Measurements from ENCODE around the gene MTMR1.

Gene MTMR1

DNA sequence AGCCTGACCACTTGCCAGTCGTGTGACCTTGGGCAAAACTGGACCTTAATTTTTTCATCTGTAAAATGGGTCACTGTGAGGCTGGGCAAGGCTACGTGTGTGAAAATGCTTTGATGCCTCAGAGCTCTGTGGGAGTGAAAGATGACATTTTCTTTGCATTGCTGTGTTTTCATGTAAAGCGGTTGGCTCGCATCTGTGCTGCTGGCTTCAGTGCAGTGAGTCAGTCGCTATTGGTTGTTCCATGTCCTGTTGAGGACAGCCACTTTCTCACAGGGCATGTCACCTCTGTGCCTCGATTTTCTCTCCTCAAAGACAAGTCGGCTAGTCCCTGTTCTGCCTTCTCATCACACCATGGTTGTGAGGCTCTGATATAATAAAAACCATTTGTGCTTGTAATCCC lies 4.4 kb downstream of the MTMR1 start:
- FAIRE-seq = no peak

DNA sequence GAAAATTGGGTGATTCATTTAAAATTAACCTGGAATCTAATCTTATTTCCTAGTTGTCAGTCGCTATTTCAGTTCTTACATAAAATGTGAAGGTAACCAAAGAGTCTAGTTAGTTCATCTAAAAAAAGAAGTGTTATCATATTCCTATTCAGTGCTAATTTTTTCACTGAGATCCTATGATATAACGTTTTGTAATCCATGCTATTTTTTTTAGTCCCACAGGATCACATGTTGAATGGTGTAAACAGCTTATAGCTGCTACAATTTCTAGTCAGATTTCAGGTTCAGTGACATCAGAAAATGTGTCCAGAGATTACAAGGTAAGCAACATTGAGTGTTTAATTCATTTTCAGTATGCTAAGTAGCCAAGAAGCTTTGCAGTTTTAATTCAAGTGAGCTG lies 5.8 kb downstream of the MTMR1 start:
- no peak for FAIRE-seq

DNA sequence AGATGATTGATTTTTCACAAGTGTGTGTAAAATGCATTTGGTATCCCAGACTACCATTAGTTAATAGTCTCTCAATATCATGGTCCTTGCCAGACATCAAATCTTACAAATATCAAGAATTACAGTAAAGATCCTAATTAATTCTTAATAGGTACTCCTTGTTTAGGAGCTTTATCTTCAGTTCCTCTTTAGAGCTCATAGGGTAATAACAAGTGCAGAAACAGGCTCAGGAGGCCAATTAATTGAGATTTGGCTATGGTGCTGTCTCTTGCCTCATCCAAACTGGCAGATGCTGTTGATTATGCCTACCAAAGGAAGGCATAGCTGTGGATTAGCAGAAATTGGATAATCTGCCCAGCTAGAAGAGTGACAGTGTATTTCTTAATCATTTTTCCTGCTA lies 6.9 kb downstream of the MTMR1 start:
- no peak for FAIRE-seq

DNA sequence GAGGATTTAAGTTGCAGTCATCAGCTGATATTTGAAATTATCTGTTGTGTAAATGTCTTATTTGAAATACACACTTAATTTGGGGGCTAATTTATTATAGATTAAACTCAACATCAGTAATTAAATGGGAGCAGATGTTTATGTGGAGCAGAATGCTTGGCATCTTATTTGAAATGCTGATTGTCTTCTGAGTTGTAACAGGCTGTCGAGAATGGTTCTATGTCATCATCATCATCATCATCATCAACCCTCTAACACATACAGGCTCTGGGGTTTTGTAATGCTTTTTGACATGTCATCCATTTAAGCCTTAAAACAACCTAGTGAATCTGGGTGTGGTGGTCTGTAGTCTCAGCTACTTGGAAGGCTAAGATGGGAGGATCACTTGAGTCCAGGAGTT lies 8.2 kb downstream of the MTMR1 start:
- no peak for FAIRE-seq

DNA sequence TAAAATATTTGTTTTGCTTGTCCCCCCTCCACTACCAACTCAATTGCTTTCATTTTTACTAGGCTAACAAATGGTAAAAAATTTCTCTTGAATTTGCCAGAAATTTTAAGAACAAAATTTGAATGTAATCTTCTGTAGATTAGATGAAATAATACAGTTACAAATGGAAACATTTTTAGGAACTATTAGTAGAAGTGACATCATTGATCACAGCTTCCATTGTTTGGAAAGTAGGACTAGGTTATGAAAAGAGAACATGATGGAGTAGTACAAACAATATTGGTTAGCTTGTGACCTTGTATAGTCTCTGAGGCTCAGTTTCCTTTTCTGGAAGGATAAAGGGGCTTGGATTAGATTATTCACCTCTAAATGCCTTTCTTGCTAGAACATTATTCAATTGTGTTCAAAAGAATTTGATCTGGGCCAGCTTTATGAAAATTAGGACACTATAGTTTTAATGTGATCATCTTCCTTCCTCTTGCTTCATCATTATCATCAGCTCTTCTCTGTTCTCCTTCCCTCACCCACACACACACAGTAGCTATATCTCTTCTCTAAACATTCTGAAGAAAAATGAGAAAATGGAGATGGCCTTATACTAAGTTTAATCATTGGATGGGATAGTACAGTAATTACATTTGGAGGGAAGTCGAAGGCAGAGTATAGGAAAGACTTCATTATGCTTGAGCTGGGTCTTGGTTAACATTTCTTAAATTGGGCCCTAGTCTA lies 9.9 kb downstream of the MTMR1 start:
- FAIRE-seq = no peak

DNA sequence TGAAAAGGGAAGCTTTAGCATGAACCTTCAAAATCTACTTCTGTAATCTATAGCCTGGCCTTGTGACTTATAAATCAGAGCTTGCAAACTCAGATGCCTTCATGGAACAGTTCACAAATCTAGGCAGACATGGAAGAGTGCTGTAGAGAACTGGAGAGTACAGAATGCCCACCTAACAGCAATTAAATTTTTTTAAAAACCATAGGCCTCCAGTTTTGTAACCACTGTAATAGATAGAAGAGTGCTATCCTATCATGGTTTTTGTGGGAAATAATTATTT lies 10.4 kb downstream of the MTMR1 start:
- FAIRE-seq = no peak

DNA sequence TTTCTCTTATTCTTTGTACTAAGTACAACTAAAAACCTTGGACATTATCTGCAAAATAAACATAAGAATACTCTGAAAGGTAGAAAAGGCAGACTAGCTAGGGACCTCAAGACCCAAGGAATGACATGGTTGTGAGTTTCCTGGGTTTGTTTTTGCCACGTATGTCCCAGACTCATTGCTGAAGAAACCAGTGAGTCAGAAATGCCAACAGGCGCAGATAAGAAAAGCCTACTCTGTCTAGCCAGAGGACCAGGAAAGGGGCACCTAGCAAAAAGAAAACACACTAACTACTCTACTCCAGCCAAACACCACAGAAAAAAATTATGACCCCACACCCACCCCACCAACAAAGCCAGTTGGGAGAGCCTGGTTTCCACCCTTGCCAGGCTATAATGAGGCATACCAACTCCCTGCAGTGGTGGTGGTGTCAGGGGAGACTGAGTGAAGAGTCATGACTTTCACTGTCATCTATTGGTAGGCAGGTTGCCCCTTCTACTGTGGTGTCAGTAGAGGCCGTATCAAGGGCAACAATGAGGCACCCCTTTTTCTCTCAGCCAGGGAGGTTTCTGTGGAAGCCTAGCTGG lies 10.9 kb downstream of the MTMR1 start:
- no peak for FAIRE-seq

DNA sequence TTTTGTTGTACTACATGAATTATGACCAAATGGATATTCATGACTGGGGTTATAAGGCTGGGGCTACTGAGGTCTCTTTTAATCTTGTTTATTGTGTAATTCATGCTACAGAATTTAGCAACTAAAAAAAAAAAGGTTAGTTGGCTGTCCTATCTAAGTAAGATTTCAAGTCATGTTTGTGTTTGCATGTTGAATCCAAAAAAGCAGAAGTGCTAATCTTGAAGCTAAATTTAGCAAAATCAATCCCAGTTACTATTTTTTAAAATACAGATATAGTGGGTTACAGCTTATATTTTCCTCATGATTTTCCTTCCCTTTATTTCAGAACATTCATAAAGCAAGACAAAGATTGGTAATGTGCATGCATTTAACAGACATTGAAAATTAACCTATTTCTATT lies 19.4 kb downstream of the MTMR1 start:
- no peak for FAIRE-seq

DNA sequence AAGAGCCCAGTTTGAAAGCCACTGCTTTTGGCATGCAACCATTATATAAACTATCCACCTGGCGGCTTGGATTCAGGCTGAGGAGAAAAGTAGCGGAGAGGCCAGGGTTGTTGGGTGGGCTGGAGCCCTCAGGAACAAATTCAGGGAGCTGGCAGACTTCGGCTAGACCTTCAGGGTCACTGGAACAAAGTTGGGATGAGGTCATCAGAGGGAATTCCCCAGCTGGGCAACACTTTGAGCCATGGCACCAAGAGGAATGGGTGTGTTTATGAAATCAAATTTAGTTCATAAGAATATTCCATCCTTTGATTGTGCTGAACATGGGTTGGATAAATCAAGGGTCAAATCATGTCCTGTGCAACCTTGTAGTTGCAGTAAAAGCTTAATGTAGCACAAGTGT lies 22.0 kb downstream of the MTMR1 start:
- FAIRE-seq = no peak

DNA sequence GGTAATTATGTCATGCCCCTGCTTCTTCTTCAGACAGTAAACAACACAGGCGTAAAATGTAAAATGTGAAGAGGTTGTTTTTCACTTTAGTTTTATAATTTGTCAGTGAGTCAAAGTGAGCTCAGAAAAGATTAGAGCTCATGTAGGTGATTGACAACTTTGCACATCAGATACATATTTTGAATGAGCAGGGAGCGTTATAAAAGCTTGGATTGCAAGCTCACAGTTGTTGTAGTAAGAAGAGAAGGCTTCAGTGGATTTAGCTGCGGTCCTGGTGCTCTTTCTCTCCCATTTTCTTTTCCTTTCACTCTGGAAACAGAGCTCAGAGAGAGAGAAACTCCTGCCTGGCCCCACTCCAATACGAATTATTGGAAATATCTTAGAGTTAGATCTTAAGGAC lies 26.4 kb downstream of the MTMR1 start:
- FAIRE-seq = no peak

DNA sequence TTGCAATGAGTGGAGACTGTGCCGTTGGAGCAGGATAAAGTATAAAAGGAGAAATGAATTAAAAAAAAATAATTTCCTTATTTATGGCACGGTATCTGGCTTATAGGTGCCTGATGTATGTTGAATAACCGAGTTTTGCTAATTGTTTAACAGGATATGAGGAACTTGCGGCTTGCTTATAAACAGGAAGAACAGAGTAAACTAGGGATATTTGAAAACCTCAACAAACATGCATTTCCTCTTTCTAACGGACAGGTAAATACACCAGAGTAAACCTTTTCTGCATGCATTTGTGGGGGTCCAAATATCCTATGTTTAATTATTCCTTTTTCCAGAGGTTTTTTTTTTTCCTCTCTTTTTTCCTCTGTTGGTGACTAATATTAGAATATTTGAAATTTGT lies 36.8 kb downstream of the MTMR1 start:
- no peak for FAIRE-seq

DNA sequence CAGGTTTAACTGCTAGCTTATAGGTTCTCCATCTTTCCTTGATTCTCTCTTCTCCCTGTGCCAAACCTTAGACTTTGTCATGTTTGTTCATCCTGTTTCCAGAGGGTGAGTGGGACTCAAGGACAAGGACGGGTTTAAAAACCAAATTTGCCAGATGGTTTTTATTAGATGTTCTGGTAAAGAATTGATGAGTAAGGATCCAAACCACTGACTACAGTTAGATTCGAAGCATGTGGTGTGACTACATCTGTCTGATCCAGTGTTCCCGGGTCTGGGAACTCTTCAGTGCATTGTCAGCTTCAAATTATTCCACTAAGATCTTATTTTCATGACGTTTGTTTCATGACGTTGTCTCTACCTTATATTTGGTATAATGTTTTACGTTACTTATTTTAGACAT lies 37.5 kb downstream of the MTMR1 start:
- FAIRE-seq = no peak

DNA sequence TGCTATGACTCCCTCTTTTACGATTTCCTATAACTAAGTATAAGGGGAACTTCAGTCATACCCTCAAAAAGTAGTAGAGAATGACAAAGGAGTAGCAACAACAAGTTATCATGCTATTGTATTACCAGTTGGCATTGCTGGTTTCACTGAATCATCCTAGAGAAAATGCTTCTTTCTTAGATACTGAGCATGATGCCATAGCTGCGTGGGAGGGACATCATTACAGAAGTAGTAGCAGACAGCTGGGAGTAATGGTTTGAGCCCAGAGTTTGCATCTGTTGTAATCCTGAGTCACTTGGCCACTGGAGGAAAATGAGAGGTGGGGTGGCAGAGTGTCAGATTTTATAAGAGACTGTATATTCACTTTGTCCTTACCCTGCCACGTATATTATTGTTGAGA lies 38.6 kb downstream of the MTMR1 start:
- FAIRE-seq = no peak

DNA sequence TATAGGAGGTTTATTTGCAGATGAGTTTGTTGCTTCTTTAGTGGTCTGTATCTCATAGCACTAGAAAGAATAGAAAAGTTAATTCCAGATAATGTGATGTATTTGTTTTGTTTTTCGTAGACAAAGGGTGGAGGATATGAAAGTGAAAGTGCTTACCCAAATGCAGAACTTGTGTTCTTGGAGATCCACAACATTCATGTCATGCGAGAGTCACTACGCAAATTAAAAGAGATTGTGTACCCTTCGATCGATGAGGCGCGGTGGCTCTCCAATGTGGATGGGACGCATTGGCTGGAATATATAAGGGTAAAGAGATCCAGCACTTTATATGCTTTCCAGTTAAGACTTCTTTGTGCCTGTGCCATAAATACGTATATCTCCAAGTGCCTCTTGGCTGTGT lies 43.3 kb downstream of the MTMR1 start:
- no peak for FAIRE-seq

DNA sequence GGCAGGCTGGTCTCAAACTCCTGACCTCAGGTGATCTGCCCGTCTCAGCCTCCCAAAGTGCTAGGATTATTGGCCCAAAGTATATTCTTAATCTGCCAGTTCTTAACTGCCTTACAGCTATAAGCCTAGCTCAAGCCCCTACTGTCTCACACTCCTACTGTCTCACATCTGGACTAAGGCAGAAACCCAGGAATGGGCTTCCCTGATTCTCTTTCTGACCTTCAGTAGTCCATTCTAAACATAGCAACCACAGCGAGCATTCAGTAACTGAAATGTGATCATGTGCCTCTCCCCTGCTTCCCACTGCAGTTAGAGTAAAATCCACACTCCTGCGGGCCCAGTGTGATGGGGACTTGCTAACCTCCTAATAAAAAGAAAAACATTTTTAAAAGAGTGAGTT lies 58.9 kb downstream of the MTMR1 start:
- no peak for FAIRE-seq

DNA sequence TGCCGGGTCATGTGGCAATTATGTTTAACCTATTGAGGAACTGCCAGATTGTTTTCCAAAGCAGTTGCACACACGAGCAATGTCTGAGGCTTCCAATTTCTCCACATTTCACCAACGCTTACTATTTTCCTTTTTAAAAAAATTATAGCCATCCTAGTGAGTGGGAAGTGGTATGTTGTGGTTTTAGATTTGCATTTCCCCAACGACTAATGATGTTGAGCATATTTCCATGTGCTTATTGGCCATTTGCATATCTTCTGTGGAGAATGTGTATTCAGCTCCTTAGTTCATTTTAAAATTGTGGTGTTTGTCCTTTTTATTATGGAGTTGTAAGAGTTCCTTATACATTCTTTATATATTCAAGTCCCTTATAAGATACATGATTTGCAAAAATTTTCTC lies 60.2 kb downstream of the MTMR1 start:
- FAIRE-seq = no peak

DNA sequence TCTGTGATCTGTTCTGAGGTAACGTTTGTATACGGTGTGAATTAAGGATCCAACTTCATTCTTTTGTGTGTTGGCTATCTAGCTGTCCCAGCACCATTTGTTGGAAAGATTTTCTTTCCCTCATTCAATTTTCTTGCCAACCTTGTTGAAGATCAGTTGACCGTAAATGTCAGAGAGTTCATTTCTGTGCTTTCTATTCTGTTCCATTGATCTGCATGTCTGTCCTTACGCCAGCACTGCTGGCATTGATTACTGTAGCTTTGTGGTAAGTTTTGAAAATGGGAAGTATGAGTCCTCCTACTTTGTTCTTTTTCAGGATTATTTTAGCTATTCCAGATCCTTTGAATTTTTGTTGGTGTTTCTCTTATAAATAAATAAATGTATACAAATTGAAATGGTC lies 60.8 kb downstream of the MTMR1 start:
- FAIRE-seq = no peak

DNA sequence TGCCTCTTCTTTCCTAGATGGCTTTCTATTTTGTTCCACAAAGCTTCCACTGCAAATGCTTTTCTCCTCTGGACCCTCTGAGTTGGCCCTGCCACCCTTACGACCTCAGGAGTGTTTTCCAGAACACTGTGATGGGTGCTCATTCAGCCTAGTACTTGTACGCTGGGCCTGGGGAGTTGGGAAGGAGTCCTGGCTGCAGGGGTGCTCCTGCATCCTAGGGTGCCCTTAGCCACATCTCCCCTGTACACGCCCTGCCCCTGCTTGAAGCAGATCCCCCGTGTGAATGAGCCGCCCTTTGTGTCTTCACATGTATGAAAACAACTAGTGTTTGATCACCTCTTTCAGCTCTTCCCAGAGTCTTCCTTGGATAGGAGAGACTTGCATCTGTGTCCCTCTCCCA lies 64.2 kb downstream of the MTMR1 start:
- FAIRE-seq = no peak

DNA sequence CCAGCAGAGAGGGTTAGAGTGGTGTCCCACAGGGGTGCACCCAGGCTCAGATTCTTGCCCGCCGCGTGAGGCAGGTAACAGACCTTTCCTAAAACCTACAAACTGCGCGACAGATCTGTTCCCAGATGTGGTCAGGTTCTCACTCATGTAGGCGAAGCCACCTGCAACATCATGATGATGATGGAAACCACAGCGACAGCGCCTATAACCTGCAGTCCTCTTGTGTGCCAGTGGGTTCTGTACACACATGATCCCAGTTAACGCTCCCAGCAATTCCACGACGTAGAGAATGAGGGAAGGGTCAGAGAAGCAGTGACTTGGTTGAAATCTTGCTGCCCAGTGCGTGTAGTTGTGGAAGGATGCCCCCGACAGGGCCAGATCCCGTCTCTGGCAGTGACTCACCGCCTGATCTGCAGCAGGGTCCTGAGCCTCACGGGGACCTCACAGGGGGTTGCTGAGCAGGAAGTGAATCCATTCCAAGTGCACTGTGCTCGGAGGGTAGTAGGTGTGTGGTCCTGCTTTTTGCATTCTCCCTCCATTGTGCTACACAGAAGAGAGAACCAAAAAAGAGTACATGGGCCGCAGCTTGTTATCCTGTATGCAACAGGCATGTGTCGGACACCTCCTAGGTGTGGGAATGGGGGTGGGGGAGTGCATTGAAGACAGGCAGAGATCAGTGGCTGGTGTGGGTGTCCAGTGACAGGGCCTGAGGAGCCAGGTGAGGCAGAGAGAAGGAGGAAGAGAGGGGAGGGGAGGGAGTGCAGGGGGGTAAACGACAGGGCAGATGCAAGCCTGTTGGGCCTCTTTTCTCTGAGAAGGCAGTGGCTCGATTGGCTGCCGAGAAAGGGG lies 66.6 kb downstream of the MTMR1 start:
- FAIRE-seq = no peak

DNA sequence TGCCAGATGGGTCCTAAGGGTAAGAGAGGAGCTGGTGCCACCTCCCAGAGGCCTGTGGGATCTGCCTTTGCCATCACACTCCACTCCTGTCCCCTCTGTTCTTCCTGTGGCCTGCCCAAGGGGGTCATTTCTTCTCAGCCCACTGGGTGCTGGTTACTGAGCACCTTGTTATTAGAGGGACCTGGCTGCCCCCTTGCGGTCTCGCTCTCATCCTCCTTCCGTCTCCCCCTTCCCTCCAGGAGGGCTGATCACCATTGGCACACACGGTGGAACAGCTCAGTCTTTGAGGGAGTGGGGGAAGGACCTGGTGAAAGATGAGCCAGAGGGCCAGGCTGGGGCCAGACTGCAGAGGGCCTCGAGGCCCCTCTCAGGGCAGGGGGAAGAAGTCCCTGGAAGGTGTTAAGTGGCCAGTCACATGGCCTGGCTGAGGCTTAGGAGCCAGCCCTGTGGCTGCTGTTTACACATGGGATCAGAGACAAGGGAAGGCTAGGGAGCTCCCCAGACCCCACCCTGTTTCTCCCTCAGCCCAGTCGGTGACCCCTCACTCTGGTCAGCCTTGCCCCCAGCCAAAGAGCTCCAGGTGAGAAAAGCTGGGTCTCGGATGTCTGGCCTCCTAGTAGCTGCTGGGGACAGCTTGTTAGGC lies 68.1 kb downstream of the MTMR1 start:
- no peak for FAIRE-seq

DNA sequence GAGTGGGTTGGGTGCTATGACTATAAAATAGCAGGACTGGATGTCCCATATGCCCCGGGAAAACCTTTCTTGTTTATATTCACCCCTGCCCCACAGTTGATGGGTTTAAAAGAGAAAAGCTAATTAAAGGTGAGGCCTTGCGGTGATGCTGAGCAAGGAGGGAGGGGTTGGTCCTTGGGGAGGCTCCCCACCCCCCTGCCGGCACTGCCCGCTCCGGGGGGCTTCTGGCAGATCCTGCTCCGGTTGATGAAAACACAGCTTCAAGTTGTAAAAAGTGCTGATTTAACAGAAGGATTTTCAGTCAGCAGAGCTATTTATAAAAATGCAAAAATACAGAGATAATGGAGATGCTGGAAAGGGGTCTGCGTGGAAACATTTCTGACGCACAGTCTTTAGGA lies 68.6 kb downstream of the MTMR1 start:
- no peak for FAIRE-seq

DNA sequence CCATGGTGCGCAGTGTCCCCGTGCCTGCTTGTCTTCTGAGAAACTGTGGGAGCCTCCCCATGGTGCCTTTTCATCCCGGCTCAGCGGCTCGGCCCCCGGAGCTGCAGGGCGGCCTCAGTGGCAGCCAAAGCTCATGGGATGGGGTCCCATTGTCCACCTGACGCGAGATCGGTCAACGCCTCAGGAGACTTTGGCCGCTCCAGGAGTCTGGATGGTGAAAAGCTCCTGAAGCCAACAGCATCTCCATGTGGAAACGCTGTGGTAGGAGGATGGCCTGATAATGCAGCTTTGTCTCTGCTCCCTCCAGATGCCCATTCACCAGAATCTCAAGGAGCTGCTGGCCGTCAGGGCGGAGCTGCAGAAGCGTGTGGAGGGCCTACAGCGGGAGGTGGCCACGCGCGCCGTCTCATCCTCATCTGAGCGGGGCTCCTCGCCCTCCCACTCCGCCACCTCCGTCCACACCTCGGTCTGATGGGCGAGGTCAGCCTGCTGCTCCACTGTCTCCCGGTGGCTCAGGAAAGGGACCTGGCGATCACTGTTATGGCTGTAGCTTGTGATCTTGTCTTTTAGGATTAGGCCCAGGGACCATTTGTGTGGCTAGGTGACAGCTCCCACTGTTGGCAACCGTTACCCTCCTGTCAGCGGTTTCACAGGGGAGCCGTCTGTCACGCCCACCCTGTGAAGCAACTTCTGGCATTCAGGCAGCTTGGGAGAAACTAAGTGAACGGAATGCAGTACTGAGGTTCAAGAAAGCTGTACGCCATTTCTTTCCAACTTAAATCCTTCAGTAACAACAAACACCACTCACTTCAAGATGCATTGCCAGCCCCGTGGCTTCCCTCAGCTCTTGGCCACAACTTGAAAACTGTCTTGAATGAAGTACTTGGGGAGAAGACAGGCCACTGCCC lies 69.3 kb downstream of the MTMR1 start:
- FAIRE-seq = no peak

DNA sequence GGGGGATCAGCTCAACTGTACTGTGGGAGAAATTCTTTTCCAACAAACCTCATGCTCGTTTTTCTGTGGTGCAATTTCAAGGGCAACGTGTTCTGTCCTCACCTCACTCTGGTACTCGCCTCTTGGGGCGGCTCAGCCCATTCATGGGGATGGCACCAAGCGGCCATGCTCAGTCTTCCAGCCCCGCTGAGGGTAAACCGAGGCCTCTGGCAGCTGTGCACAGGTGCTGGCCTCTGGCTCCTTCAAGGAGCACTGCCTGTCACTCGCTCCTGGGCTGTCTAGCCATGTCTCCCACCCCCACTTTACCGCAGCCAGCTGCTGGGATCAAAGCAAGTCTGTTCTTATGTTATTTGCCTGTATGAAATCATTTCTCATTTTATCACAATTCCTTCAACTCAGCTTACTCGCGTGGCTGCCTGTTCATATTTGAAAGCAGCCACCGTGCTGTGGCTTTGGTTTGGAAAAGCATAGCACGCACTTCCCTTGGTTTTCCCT lies 70.2 kb downstream of the MTMR1 start:
- FAIRE-seq = no peak
